GM18520 (cell line): ENCODE measurements around the gene TERT.
"Not testable (repeated sequence)": the region's sequence is repeated elsewhere in the genome, so short reads cannot be mapped to it uniquely, and the experiment has no call there.

Experiments used
- ATAC-seq: cut with Tn5 transposase; IDR thresholded peaks from one replicate; pipeline ENCODE4 v1.9.1; 2021; ENCODE audit not compliant: unreplicated experiment

The TERT gene

GRCh38 chr5:1331861-1332405 is 37.1 kb upstream of the TERT start:
- ATAC-seq = no peak

GRCh38 chr5:1330847-1331831 is 36.3 kb upstream of the TERT start:
- no peak for ATAC-seq

GRCh38 chr5:1330146-1330846 is 35.4 kb upstream of the TERT start:
- no peak for ATAC-seq

GRCh38 chr5:1329111-1329579 is 34.3 kb upstream of the TERT start:
- no peak for ATAC-seq

GRCh38 chr5:1328237-1329110 is 33.6 kb upstream of the TERT start:
- ATAC-seq = not testable (repeated sequence)

- ATAC-seq = not testable (repeated sequence)
Observed at GRCh38 chr5:1326901-1327756, 32.3 kb upstream of the TERT start.

- not testable (repeated sequence) for ATAC-seq
Observed at GRCh38 chr5:1326532-1326875, 31.6 kb upstream of the TERT start.

GRCh38 chr5:1325870-1326531 is 31.1 kb upstream of the TERT start:
- no peak for ATAC-seq

- ATAC-seq = no peak
Observed at GRCh38 chr5:1325191-1325741, 30.4 kb upstream of the TERT start.

GRCh38 chr5:1324719-1325190 is 29.9 kb upstream of the TERT start:
- ATAC-seq = no peak

- no peak for ATAC-seq
Observed at GRCh38 chr5:1324301-1324700, 29.4 kb upstream of the TERT start.

- ATAC-seq = no peak
Observed at GRCh38 chr5:1323803-1324173, 28.9 kb upstream of the TERT start.

GRCh38 chr5:1322955-1323802 is 28.3 kb upstream of the TERT start:
- ATAC-seq = no peak

- no peak for ATAC-seq
Observed at GRCh38 chr5:1322036-1322900, 27.4 kb upstream of the TERT start.

GRCh38 chr5:1321576-1321975 is 26.7 kb upstream of the TERT start:
- no peak for ATAC-seq

GRCh38 chr5:1320436-1321344 is 25.8 kb upstream of the TERT start:
- ATAC-seq = no peak
